Measurements from ENCODE around the gene LRRC3B.

The LRRC3B gene

GRCh38 chr3:26721047-26721446 lies 98.5 kb downstream of the LRRC3B start:
- TF ChIP-seq SIN3A (IDR thresholded peaks at IDR 0.05; ENCODE audit: borderline replicate concordance, insufficient read depth, low read length), result no peak
- TF ChIP-seq TAF1 (IDR thresholded peaks at IDR 0.05; ENCODE audit: borderline replicate concordance, insufficient read depth, low read length), result no peak
- TF ChIP-seq FOXP2 (optimal IDR thresholded peaks at IDR 0.05; ENCODE audit: borderline replicate concordance, extremely low read depth, extremely low read length, insufficient read depth), result no peak
- TF ChIP-seq REST (IDR thresholded peaks at IDR 0.05; ENCODE audit: insufficient read depth in 1 of 2, low read depth in 2 of 2, low read length in 2 of 2), result no peak
- TF ChIP-seq POLR2AphosphoS5 (IDR thresholded peaks at IDR 0.05; ENCODE audit: low read depth, low read length), result no peak

- no peak for TF ChIP-seq REST (IDR thresholded peaks at IDR 0.05; ENCODE audit: insufficient read depth in 1 of 2, low read depth in 2 of 2, low read length in 2 of 2)
- TF ChIP-seq SIN3A (IDR thresholded peaks at IDR 0.05; ENCODE audit: borderline replicate concordance, insufficient read depth, low read length), result no peak
- no peak for TF ChIP-seq TAF1 (IDR thresholded peaks at IDR 0.05; ENCODE audit: borderline replicate concordance, insufficient read depth, low read length)
- TF ChIP-seq FOXP2 (optimal IDR thresholded peaks at IDR 0.05; ENCODE audit: borderline replicate concordance, extremely low read depth, extremely low read length, insufficient read depth), result no peak
- no peak for TF ChIP-seq POLR2AphosphoS5 (IDR thresholded peaks at IDR 0.05; ENCODE audit: low read depth, low read length)
Observed at GRCh38 chr3:26731843-26732242, 109.3 kb downstream of the LRRC3B start.

GRCh38 chr3:26750263-26750662 lies 127.7 kb downstream of the LRRC3B start:
- TF ChIP-seq TAF1 (IDR thresholded peaks at IDR 0.05; ENCODE audit: borderline replicate concordance, insufficient read depth, low read length) (no peak), POLR2AphosphoS5 (IDR thresholded peaks at IDR 0.05; ENCODE audit: low read depth, low read length) (no peak), FOXP2 (optimal IDR thresholded peaks at IDR 0.05; ENCODE audit: borderline replicate concordance, extremely low read depth, extremely low read length, insufficient read depth) (no peak), REST (IDR thresholded peaks at IDR 0.05; ENCODE audit: insufficient read depth in 1 of 2, low read depth in 2 of 2, low read length in 2 of 2) (no peak), SIN3A (IDR thresholded peaks at IDR 0.05; ENCODE audit: borderline replicate concordance, insufficient read depth, low read length) (no peak)

DNA sequence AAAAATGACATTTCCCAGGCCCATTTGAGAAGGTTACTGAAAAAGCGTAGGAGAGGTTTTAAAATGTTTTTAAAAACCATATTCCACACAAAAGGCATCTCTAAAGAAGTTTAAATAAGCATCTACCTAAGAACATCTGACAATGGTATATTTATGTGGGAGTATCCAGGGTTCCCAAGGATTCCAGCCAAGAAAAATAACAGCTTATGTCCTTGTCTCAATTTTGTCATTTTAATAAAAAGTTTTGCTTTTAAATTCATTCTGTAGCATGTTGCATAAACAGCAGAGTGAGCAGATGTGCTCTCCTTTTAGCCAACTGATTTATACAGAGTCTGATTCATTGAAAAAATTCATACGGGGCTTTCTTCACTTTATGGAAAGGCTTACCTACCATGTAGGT lies 129.9 kb downstream of the LRRC3B start:
- TF ChIP-seq FOXP2 (optimal IDR thresholded peaks at IDR 0.05; ENCODE audit: borderline replicate concordance, extremely low read depth, extremely low read length, insufficient read depth) (no peak), REST (IDR thresholded peaks at IDR 0.05; ENCODE audit: insufficient read depth in 1 of 2, low read depth in 2 of 2, low read length in 2 of 2) (no peak), POLR2AphosphoS5 (IDR thresholded peaks at IDR 0.05; ENCODE audit: low read depth, low read length) (no peak), TAF1 (IDR thresholded peaks at IDR 0.05; ENCODE audit: borderline replicate concordance, insufficient read depth, low read length) (no peak), SIN3A (IDR thresholded peaks at IDR 0.05; ENCODE audit: borderline replicate concordance, insufficient read depth, low read length) (no peak)

DNA sequence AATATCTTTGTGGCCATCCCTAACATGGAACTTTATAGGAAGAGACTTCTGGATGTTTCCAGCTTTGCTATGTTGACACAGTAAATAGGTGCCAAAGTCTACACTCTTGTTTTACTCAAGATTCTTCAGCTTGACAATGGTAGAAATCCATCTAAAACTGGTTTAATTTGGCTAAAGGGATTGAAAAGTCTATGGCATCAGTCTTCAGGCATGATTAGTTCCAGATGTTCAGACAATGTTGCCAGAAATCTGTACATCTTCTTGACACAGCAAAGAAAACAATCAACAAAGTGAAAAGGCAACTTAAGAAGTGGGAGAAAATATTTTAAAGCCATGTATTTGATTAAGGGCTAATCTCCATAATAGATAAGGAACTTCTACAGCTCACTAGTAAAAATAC lies 130.5 kb downstream of the LRRC3B start:
- TF ChIP-seq FOXP2 (optimal IDR thresholded peaks at IDR 0.05; ENCODE audit: borderline replicate concordance, extremely low read depth, extremely low read length, insufficient read depth), result no peak
- no peak for TF ChIP-seq POLR2AphosphoS5 (IDR thresholded peaks at IDR 0.05; ENCODE audit: low read depth, low read length)
